ENCODE data around the gene ZFAND6.
"Not testable (repeated sequence)": the region's sequence is repeated elsewhere in the genome, so short reads cannot be mapped to it uniquely, and the experiment has no call there.

The ZFAND6 gene

DNA sequence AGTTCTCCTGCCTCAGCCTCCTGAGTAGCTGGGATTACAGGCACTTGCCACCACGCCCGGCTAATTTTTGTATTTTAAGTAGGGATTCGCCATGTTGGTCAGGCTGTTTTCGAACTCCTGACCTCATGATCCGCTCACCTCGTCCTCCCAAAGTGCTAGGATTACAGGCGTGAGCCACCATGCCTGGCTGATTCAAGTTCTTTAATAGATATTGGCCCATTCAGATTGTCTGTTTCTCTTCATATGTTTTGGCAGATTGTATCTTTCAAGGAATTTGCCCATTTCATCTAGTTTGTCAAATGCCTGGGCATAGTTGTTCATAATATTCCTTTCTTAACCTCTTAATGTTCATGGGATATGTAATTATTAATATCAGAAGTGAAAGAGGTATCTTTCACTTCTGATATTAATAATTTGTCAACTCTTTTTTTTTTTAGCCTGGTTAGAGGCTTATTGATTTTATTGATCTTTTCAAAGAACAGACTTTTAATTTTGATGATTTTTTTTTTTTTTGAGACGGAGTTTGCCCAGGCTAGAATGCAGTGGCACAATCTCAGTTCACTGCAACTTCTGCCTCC, 40.2 kb upstream of the ZFAND6 start:
- H3K4me3 ChIP-seq (ENCODE audit: control insufficient read depth, low read depth, low read length) = no peak overlapping the region
- TF ChIP-seq, protein P1, sequence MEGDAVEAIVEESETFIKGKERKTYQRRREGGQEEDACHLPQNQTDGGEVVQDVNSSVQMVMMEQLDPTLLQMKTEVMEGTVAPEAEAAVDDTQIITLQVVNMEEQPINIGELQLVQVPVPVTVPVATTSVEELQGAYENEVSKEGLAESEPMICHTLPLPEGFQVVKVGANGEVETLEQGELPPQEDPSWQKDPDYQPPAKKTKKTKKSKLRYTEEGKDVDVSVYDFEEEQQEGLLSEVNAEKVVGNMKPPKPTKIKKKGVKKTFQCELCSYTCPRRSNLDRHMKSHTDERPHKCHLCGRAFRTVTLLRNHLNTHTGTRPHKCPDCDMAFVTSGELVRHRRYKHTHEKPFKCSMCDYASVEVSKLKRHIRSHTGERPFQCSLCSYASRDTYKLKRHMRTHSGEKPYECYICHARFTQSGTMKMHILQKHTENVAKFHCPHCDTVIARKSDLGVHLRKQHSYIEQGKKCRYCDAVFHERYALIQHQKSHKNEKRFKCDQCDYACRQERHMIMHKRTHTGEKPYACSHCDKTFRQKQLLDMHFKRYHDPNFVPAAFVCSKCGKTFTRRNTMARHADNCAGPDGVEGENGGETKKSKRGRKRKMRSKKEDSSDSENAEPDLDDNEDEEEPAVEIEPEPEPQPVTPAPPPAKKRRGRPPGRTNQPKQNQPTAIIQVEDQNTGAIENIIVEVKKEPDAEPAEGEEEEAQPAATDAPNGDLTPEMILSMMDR (IDR thresholded peaks at IDR 0.05; ENCODE audit: control insufficient read depth, insufficient read depth, low read depth, low read length, missing control alignments) = no peak
- no peak for DNase-seq (ENCODE audit: low read depth)

DNA sequence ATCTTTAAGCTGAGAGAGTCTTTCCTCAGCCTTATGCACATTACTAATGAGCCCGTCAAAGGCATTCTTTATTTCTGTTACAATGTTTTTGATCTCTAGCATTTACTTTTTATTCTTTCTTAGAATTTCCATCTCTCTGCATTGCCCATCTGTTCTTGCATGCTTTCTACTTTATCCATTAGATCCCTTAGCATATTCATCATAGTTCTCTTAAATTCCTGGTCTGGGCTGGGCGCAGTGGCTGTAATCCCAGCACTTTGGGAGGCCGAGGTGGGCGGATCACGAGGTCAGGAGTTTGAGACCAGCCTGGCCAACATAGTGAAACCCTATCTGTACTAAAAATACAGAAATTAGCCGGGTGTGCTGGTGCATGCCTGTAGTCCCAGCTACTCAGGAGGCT, 39.3 kb upstream of the ZFAND6 start:
- not testable (repeated sequence) for DNase-seq (ENCODE audit: low read depth); H3K4me3 ChIP-seq (ENCODE audit: control insufficient read depth, low read depth, low read length)

DNA sequence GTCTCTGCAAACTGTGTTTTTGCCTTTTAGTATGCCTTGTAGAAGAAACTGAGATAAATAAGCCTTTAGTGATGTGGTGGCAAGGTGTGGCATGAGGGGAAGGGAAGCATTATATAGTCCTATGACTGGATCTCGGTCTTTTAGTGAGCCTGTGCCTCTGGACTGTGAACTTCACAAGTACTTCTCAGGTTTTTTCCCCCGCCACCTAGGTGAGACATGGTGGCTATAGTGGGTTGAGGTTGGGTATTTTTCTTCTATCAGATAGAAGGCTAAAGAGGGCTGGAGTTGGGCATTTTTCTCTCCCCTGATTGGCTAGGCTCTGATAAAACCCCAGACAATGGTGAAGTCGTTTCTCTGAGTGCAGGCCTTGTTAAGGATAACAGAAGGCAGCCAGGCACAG, 38.7 kb upstream of the ZFAND6 start:
- TF ChIP-seq, protein P1 (IDR thresholded peaks at IDR 0.05; ENCODE audit: control insufficient read depth, insufficient read depth, low read depth, low read length, missing control alignments) = no peak
- no peak for DNase-seq (ENCODE audit: low read depth)
- H3K4me3 ChIP-seq (ENCODE audit: control insufficient read depth, low read depth, low read length) = no peak overlapping the region

DNA sequence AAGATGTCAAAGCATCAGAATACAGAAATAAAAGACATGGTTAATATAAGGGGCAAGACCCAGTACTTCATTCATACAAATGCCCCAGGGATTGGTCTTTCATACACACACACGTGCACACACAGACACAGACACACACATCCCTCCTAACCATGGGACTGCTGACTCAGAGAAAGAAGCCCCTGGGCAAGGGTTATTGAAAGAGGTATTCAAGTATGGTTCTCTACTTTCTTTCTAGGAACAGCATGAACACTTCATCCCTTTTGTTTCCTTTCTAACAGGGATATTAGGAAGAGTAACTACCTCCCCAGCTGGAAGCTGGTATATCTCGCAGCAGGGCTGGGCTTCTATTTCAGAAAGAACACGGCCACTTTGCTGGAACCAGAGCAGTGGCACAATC, 33.2 kb upstream of the ZFAND6 start:
- no peak for DNase-seq (ENCODE audit: low read depth)
- H3K4me3 ChIP-seq (ENCODE audit: control insufficient read depth, low read depth, low read length) = no peak overlapping the region
- TF ChIP-seq, protein P1 (IDR thresholded peaks at IDR 0.05; ENCODE audit: control insufficient read depth, insufficient read depth, low read depth, low read length, missing control alignments) = no peak

DNA sequence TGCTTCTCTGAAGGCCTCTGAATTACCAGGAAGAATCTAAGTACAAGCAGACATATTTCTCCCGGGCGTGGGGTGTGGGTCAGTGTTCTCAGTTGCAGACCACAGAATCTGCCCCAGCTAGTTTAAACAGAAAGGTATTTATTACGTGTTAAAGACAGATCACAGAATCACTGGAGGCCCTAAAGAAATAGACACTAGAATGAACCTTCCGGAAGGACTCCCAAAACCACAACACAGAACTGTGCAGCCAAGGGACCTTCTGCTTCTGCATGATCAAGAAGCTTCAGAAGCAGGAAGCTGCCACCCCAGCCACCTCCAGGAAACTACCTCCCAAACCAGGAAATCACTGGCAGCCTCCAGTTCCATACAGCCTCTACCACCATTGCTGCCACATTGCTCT, 32.7 kb upstream of the ZFAND6 start:
- TF ChIP-seq, protein P1 (IDR thresholded peaks at IDR 0.05; ENCODE audit: control insufficient read depth, insufficient read depth, low read depth, low read length, missing control alignments) = no peak
- no peak overlapping the region for H3K4me3 ChIP-seq (ENCODE audit: control insufficient read depth, low read depth, low read length)
- DNase-seq (ENCODE audit: low read depth) = no peak

DNA sequence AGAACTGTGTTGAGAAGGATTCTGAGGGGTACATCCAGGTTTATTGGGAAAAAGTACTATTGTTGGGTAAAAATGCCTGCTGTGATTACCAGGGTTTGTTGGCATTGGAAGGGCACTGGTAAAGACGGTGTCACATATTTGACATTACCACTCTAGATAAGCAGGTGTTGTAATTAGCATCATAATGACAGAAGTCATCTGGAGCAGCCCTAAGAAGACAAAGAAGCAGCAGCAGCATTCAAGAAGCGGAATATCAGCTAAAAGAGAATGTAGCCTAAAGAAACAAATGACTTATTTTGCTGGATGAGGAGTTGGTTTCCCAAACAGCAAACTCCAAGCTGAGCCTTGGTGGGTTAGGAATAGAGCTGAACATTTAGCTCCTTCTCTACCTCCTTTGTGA, 30.5 kb upstream of the ZFAND6 start:
- DNase-seq (ENCODE audit: low read depth) = no peak
- H3K4me3 ChIP-seq (ENCODE audit: control insufficient read depth, low read depth, low read length) = no peak overlapping the region
- TF ChIP-seq, protein P1 (IDR thresholded peaks at IDR 0.05; ENCODE audit: control insufficient read depth, insufficient read depth, low read depth, low read length, missing control alignments) = no peak

DNA sequence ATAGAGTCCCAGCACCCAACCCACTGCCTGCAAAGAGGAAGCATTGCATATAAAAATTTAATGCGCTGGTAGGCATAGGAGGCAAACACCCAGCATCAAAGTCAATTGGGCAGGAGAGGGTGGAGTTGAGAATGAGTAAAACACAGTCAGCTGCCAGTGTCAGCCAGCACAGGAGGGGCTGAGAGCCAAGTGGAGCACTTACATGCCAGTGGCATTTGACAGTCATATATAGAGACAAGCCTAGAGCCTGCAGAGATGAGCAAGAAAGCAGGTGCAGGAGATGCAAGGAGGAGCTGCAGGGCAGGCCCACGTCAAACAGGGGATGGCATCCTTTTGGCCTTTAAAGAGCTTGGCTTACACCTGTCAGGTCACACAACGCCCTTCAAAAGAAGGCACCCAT, 27.6 kb upstream of the ZFAND6 start:
- DNase-seq (ENCODE audit: low read depth) = no peak
- TF ChIP-seq, protein P1 (IDR thresholded peaks at IDR 0.05; ENCODE audit: control insufficient read depth, insufficient read depth, low read depth, low read length, missing control alignments) = no peak
- no peak overlapping the region for H3K4me3 ChIP-seq (ENCODE audit: control insufficient read depth, low read depth, low read length)

All from AG09309 (cell line).